GM18505 (cell line): Measurements from ENCODE around the gene FRMD4A.

Source experiments
- ATAC-seq: cut with Tn5 transposase; IDR thresholded peaks from one replicate; pipeline ENCODE4 v1.9.1; 2021; ENCODE audit not compliant: unreplicated experiment
- POLR2A ChIP-seq: IDR thresholded peaks from 4 replicates; pipeline ENCODE4 v1.6.1; 2011; ENCODE audit warnings: borderline replicate concordance; ENCODE audit not compliant: insufficient read depth, insufficient read length; ENCODE audit errors: extremely low read depth

FRMD4A gene

GRCh38 chr10:14328881-14329672 lies 1.6 kb downstream of the FRMD4A start:
- no peak for TF ChIP-seq POLR2A
- no peak for ATAC-seq

GRCh38 chr10:14327527-14327926 lies 3.2 kb downstream of the FRMD4A start:
- TF ChIP-seq POLR2A, result no peak
- ATAC-seq, result no peak

- no peak for ATAC-seq
- no peak for TF ChIP-seq POLR2A
Observed at GRCh38 chr10:14326581-14326980, 4.1 kb downstream of the FRMD4A start.

GRCh38 chr10:14325325-14325955 lies 5.3 kb downstream of the FRMD4A start:
- TF ChIP-seq POLR2A, result no peak
- ATAC-seq, result no peak

- TF ChIP-seq POLR2A, result no peak
- ATAC-seq, result no peak
Observed at GRCh38 chr10:14322526-14323188, 8.1 kb downstream of the FRMD4A start.

- TF ChIP-seq POLR2A, result no peak
- no peak for ATAC-seq
Observed at GRCh38 chr10:14318007-14318406, 12.7 kb downstream of the FRMD4A start.

- no peak for TF ChIP-seq POLR2A
- ATAC-seq, result no peak
Observed at GRCh38 chr10:14312014-14312413, 18.7 kb downstream of the FRMD4A start.

- TF ChIP-seq POLR2A, result no peak
Observed at GRCh38 chr10:14311206-14311957, 19.3 kb downstream of the FRMD4A start.

GRCh38 chr10:14309593-14309992 lies 21.1 kb downstream of the FRMD4A start:
- TF ChIP-seq POLR2A, result no peak
- no peak for ATAC-seq

More at GRCh38 chr10:14311206-14311957, 19.3 kb downstream of the FRMD4A start:
- ATAC-seq, result no peak

GRCh38 chr10:14306190-14306589 lies 24.5 kb downstream of the FRMD4A start:
- ATAC-seq, result no peak
- TF ChIP-seq POLR2A, result no peak

- no peak for ATAC-seq
- TF ChIP-seq POLR2A, result no peak
Observed at GRCh38 chr10:14304046-14304445, 26.7 kb downstream of the FRMD4A start.

GRCh38 chr10:14302035-14302434 lies 28.7 kb downstream of the FRMD4A start:
- no peak for TF ChIP-seq POLR2A

GRCh38 chr10:14299556-14299955 lies 31.2 kb downstream of the FRMD4A start:
- no peak for ATAC-seq
- no peak for TF ChIP-seq POLR2A

More at GRCh38 chr10:14302035-14302434, 28.7 kb downstream of the FRMD4A start:
- no peak for ATAC-seq
